Posterior cingulate gyrus (tissue), 11 donors: Measurements from ENCODE around the gene TMEM151B.

Experiments
- DNase-seq, 10 donors: peaks; one replicate each; pipeline versions ENCODE4 v3.0.0 to v3.0.0-alpha.2; 2020 to 2021; ENCODE audit warnings: mixed read lengths in 3 of 10
- intact Hi-C: fragments of 100-400 bp; cut with DNase I; formaldehyde crosslinking; loops from one replicate; pipeline ENCODE4 v1.15.1; 2023

TMEM151B gene

GRCh38 chr6:44269921-44270525 is at the start of gene TMEM151B:
TMEM151B (plus strand) TSS chr6:44270450; CDS start chr6:44270743, 293 bp downstream.
- intact Hi-C loops, result no loop called here
- peak in 7 of 10 donors; percentile 60 to 93 (median 61) for DNase-seq

- intact Hi-C loops, result no loop called here
- DNase-seq, result peak in 2 of 10 donors; percentile 16 to 57
Observed at GRCh38 chr6:44220913-44221290, 49.3 kb upstream of the TMEM151B start.

GRCh38 chr6:44221291-44221960 is 48.8 kb upstream of the TMEM151B start:
- peak; percentile 60 to 95 (median 72) for DNase-seq
- intact Hi-C loops, result no loop called here

GRCh38 chr6:44221961-44222335 is 48.3 kb upstream of the TMEM151B start:
- DNase-seq, result no peak
- intact Hi-C loops, result no loop called here

GRCh38 chr6:44222486-44223318 is 47.5 kb upstream of the TMEM151B start:
- intact Hi-C loops, result no loop called here

GRCh38 chr6:44223319-44224028 is 46.8 kb upstream of the TMEM151B start, which contains the start of gene SLC29A1:
SLC29A1 (plus strand) TSS chr6:44223595; CDS start chr6:44227314, 3,719 bp downstream.
- peak in 9 of 10 donors; percentile 50 to 96 (median 73) for DNase-seq
- intact Hi-C loops, result no loop called here

More at GRCh38 chr6:44222486-44223318, 47.5 kb upstream of the TMEM151B start:
- DNase-seq, result peak in 3 of 10 donors; percentile 22 to 84 (median 81)

GRCh38 chr6:44224029-44224964 is 46.0 kb upstream of the TMEM151B start:
- DNase-seq, result peak in 2 of 10 donors; percentile 83 to 84

GRCh38 chr6:44224965-44225305 is 45.3 kb upstream of the TMEM151B start:
- peak in 1 of 10 donors; percentile 13 for DNase-seq
- intact Hi-C loops, result no loop called here

More at GRCh38 chr6:44224029-44224964, 46.0 kb upstream of the TMEM151B start:
- intact Hi-C loops, result no loop called here

GRCh38 chr6:44225579-44226325 is 44.5 kb upstream of the TMEM151B start:
- peak in 2 of 10 donors; percentile 30 to 70 for DNase-seq
- intact Hi-C loops, result no loop called here

- intact Hi-C loops, result no loop called here
- peak in 3 of 10 donors; percentile 83 to 92 (median 86) for DNase-seq
Observed at GRCh38 chr6:44226368-44227147, 43.7 kb upstream of the TMEM151B start.

GRCh38 chr6:44227148-44227793 is 43.0 kb upstream of the TMEM151B start:
- intact Hi-C loops, result no loop called here
- peak in 2 of 10 donors; percentile 70 to 83 for DNase-seq

GRCh38 chr6:44228031-44228430 is 42.2 kb upstream of the TMEM151B start:
- DNase-seq, result peak in 2 of 10 donors; percentile 88 to 91
- intact Hi-C loops, result no loop called here

GRCh38 chr6:44228433-44228832 is 41.8 kb upstream of the TMEM151B start:
- DNase-seq, result peak in 2 of 10 donors; percentile 55 to 59
- intact Hi-C loops, result no loop called here

GRCh38 chr6:44228836-44229235 is 41.4 kb upstream of the TMEM151B start:
- intact Hi-C loops, result no loop called here
- peak in 2 of 10 donors; percentile 68 to 76 for DNase-seq

GRCh38 chr6:44229376-44230033 is 40.7 kb upstream of the TMEM151B start:
- DNase-seq, result peak in 2 of 10 donors; percentile 60 to 76
- intact Hi-C loops, result no loop called here

- intact Hi-C loops, result no loop called here
Observed at GRCh38 chr6:44230034-44230675, 40.1 kb upstream of the TMEM151B start.

More at GRCh38 chr6:44230034-44230675, 40.1 kb upstream of the TMEM151B start:
- DNase-seq, result peak in 2 of 10 donors; percentile 49 to 79
